ENCODE measurements around the gene TLE4. TPM values are rescaled to one million over a fixed set of nuclear protein-coding genes. Genes with fewer than 3 reads are reported as not detected.
A peak's percentile ranks its signal among the peaks of the same experiment; 100 is the strongest.

The TLE4 gene
- total and polyA plus RNA-seq, 12 donors, result 4.2 to 17.3 (median 11.0) TPM

GRCh38 chr9:79621916-79622575 lies 50.3 kb downstream of the TLE4 start:
- Histone ChIP-seq H3K4me3 (no peak overlapping the region), H3K36me3 (no peaks in the 10 kb centered on the region), H3K9me3 (no peaks in the 10 kb centered on the region), H3K27me3 (no peaks in the 10 kb centered on the region), H3K4me1 (peaks cover 0 to 36% (median 27%) of the 10 kb centered on the region in 9 donors), H3K27ac (no peak overlapping the region)
- ATAC-seq, result no peak
- intact Hi-C loops (cut with DNase I), result loop anchor here in 2 of 10 donors (5.0 kb wide), 2 partner anchors 40 to 45 kb away; no protein-coding TSS in a partner anchor
- TF ChIP-seq CTCF (IDR thresholded peaks at IDR 0.05), result no peak
- no peak for DNase-seq

GRCh38 chr9:79623799-79624721 lies 52.3 kb downstream of the TLE4 start:
- Histone ChIP-seq H3K9me3 (no peaks in the 10 kb centered on the region), H3K27me3 (no peaks in the 10 kb centered on the region), H3K4me3 (peak overlapping the region in 1 of 10 donors; percentile 13), H3K27ac (peak overlapping the region in 8 of 10 donors; percentile 5 to 76 (median 30)), H3K4me1 (peaks cover 0 to 30% (median 20%) of the 10 kb centered on the region in 9 donors), H3K36me3 (no peaks in the 10 kb centered on the region)
- 62 to 71% methylated on average over 6 of the region's 6 CpGs for WGBS, 2 donors
- peak; percentile 59 to 91 (median 88) for ATAC-seq
- intact Hi-C loops (cut with DNase I), result loop anchor here in 2 of 10 donors (5.0 kb wide), 2 partner anchors 42 to 47 kb away; no protein-coding TSS in a partner anchor
- peak; percentile 19 to 49 for DNase-seq
- no peak for TF ChIP-seq CTCF (IDR thresholded peaks at IDR 0.05)

- intact Hi-C loops (cut with DNase I), result no loop called here
- Histone ChIP-seq H3K36me3 (no peaks in the 10 kb centered on the region), H3K4me3 (no peak overlapping the region), H3K4me1 (peaks cover 0 to 30% (median under 1%) of the 10 kb centered on the region in 9 donors), H3K27ac (no peak overlapping the region), H3K27me3 (no peaks in the 10 kb centered on the region), H3K9me3 (no peaks in the 10 kb centered on the region)
- no peak for TF ChIP-seq CTCF (IDR thresholded peaks at IDR 0.05)
- ATAC-seq (no peak), DNase-seq (no peak)
- WGBS, 2 donors, result 83 to 98% methylated on average over 2 of the region's 2 CpGs
Observed at GRCh38 chr9:79629721-79630120, 58.0 kb downstream of the TLE4 start.

GRCh38 chr9:79630521-79631403 lies 59.0 kb downstream of the TLE4 start:
- no peak overlapping the region for H3K27ac ChIP-seq
- H3K27me3 ChIP-seq, result no peaks in the 10 kb centered on the region
- no peak for ATAC-seq
- no peak for TF ChIP-seq CTCF (IDR thresholded peaks at IDR 0.05)
- no peaks in the 10 kb centered on the region for H3K36me3 ChIP-seq
- DNase-seq, result no peak
- 87 to 89% methylated on average over 5 of the region's 5 CpGs for WGBS, 2 donors
- H3K4me1 ChIP-seq, result peaks cover 0 to 25% (median 0%) of the 10 kb centered on the region in 9 donors
- no peak overlapping the region for H3K4me3 ChIP-seq
- intact Hi-C loops (cut with DNase I), result no loop called here
- H3K9me3 ChIP-seq, result no peaks in the 10 kb centered on the region
